GM18870 (cell line): ENCODE data around the gene PAM.
"Not testable (repeated sequence)": the region's sequence is repeated elsewhere in the genome, so short reads cannot be mapped to it uniquely, and the experiment has no call there.

Source experiments
- ATAC-seq: cut with Tn5 transposase; IDR thresholded peaks from one replicate; pipeline ENCODE4 v1.9.1; 2021; ENCODE audit warnings: moderate library complexity; ENCODE audit not compliant: unreplicated experiment

Gene PAM

DNA sequence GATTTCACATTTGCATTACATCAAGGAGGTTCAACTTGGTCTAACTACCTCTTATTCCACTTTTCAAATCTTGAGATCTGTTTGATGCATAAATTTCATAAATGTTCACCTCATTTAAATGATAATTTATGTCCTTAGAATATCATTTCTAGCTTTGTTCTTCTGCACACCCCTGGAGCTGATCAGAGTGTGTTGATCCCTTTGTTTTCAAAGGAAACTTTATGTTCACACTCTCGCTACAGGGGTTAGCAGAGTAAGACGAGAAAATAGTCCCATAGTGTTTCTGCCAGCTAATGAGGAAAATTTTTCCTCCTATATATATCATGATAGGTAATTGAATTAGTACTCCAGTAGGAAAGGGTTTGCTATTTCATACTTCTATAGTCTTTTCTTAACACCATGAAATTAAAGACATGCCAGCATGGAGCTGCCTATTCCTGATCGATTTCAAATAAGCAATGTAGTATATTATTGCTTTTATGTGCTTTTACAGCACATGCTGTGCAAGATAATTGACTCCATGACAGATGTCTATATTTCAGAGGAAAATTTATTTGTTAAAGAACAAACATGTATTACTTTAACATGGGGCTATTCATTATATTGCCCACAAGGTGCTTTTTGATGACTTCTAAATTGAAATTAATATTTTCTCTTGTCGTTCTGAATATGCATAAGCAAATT, 4.8 kb upstream of the PAM start:
- no peak for ATAC-seq

DNA sequence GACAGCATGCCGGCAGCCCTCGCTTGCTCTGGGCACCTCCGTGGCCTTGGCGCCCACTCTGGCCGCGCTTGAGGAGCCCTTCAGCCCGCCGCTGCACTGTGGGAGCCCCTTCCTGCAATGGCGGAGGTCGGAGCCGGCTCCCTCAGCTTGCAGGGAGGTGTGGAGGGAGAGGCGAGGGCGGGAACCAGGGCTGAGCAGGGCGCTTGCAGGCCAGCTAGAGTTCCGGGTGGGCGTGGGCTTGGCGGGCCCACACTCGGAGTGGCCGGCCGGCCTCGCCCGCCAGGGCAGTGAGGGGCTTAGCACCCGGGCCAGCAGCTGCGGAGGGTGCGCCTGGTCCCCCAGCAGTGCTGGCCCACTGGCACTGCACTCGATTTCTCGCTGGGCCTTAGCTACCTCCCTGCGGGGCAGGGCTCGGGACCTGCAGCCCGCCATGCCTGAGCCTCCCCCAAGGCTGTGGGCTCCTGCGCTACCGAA, 3.2 kb upstream of the PAM start:
- not testable (repeated sequence) for ATAC-seq

DNA sequence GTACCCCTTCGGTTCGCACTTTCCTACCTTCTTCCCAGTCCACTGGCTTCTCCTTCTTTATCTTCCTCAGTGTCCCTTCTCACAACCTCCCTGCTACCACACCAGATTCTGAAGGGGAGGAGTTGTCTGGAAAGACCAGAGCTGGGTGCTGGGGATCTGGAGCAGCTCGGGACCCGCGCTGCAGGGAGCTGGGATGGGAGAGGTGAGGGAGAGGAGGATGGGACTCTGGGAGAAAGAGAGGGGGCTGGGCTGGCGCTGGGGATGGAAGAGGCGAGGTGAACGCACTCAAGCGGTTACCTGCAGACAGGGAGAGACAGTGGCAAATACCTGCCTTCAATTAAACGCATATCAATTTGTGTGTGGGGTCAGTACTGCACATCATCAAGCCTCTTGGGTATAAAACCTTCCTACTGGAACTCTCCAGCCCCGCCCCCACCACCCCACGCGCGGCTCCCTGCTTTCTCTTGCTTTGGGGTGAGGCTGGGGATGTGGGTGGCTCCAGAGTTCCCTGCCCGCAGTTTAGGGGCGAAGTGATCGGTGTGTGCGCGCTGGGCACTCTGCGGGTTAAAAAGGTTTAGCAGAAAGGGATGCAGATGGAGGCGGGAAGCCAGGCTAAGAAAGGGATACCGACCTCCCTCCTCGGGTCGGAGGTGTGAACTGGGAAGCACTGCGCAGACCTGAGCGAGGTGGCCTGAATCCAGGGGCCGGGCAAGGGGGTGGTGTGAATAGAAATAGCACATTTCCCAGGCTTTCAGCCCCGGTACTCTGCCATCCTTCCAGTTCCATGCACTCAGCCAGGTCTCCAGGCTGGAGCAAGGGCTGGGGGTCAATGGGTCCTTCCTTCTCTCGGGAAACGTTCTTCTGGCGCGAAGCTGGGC, 977 bp upstream of the PAM start:
- ATAC-seq, result peak; percentile 4

DNA sequence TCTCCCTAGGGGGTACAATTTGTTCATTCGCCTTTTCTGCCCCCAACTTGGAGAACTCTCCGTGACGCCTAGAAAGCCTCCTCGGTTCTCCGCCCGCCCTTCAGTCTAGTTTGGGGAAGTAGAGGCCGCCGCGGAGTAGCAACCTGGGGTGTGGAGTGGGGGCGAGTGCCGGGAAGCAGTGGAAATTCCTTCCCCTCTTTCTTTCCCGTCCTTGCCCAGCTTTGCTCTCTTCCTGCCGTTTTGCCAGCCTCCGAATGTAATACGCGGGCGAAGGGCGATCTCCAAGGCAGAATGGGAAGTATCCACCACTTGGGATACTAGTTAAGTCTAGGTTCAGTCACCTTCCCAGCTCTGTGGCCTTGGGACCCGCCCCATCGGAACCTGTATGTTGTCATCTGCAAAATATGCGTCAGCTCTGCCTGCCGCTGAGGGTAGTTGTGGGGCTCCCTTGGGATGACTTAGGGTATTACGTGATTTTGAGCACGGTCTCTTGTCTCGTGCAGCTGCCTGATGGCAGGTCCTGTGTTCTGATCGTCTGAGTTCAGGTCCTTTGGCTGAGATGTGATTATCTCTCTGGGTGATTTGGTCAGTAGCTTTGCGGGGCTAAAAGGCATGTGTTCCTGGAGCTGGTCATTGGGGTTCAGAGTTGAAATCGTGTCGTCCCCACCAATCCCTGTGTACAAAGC, 724 bp downstream of the PAM start:
- ATAC-seq, result peak; percentile 88

DNA sequence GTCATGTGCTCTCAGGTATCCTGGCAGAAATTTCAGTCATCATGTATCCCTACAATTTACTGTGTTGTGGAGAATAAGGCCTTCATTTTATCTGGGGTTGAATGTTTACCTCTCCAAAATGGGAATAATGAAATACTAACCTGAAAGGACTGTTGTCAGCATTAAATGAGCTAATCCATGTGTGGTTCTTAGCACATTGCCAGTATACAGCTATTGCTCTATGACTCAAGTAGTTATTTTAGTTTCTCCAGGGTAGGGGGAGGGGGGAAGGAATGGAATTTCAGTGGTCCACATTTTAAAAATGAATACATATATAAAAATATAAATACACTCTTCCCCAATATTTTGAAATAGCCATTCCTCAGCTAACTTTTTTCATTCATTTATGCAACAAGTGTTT, 3.5 kb downstream of the PAM start:
- ATAC-seq, result no peak

GRCh38 chr5:102759289-102759688, 4.2 kb downstream of the PAM start:
- ATAC-seq, result no peak

GRCh38 chr5:102759700-102760099, 4.6 kb downstream of the PAM start:
- no peak for ATAC-seq

DNA sequence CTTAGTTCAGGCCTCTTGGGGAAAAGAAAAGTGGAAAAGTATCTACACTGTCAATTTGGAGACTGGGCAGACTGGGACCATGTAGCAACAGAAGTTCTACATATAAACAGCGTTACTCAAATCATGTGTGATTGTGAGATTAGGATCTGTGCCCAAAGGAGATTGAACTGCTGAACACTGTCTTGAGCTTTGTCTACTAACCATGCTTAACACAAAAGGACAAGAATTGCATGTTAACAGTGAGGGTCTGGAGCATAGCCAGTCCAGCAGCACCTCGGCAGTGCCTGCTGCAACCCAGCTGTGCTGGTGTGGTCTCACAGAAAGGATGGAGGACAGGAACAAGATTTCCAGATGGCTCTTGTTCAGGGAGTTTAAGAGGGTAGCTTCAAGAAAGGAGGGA, 5.7 kb downstream of the PAM start:
- ATAC-seq, result no peak

- ATAC-seq, result peak; percentile 84
Measured at GRCh38 chr5:102762095-102762534, 7.0 kb downstream of the PAM start.

DNA sequence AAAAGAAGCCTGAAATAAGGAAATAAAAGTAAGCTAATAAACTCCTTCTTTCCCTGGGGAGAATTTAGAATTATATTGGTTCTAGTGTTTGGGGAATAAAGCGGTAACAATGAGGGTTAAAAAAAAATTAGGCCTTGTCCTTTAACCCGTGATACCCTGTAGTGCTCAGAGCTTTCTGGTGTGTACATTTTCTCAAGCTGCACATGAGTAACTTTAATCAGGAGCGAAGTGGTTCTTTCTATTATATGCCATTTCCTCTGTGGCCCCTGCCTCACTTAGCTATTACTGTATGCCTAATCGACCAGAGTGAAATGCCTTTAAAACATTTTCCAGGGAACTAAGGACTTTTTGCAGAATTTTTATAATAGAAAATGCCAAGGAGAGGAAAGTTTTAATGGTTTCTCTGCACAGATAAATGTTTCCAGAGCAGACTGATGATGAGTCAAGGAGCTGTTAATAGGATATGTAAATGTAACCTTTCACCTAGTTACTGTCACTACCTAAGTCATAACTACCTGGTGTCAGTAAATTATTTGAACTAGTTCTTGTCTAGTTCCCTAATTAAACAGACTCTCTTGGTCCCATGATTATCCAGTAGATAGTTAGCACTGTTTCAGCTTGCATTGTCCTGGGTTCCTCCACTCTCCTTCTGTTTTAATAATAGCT, 7.6 kb downstream of the PAM start:
- ATAC-seq, result no peak

DNA sequence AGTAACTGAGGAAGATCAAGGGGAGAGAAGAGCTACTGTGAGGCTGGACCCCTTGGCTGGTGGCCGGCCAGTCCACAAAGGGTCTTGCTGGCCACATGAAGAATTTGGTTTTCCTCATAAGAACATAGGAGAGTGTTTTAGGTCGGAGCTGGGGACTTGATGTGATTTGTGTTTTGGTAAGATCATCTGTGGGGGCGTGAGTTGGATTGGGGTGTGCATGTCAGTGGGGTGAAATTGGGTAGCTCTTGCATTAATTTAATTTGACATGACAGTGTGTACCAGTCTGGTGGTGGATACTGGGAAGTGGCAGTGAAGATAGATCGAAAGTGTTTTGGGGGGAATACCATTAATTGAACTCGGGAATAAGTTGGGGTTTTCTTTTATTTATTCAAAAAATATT, 8.6 kb downstream of the PAM start:
- ATAC-seq, result no peak

GRCh38 chr5:102764381-102765004, 9.4 kb downstream of the PAM start:
- no peak for ATAC-seq

DNA sequence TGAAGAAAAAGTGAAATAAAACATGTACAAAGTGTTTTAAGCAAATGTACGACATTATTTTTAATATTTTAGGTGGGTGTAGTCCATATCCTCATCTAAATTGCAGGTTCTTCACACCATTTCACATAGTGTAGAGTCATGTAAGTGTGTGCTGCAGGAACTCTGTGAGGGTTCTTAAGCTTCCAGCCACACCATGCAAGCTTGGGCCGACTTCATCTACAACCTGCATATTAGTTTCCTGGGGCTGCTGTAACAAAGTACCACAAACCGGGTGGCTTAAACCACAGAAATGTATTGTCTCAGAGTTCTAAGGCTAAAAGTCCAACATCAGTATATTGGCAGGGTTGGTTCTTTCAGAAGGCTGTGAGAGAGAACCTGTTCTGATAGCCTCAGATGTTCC, 10.2 kb downstream of the PAM start:
- ATAC-seq, result no peak

DNA sequence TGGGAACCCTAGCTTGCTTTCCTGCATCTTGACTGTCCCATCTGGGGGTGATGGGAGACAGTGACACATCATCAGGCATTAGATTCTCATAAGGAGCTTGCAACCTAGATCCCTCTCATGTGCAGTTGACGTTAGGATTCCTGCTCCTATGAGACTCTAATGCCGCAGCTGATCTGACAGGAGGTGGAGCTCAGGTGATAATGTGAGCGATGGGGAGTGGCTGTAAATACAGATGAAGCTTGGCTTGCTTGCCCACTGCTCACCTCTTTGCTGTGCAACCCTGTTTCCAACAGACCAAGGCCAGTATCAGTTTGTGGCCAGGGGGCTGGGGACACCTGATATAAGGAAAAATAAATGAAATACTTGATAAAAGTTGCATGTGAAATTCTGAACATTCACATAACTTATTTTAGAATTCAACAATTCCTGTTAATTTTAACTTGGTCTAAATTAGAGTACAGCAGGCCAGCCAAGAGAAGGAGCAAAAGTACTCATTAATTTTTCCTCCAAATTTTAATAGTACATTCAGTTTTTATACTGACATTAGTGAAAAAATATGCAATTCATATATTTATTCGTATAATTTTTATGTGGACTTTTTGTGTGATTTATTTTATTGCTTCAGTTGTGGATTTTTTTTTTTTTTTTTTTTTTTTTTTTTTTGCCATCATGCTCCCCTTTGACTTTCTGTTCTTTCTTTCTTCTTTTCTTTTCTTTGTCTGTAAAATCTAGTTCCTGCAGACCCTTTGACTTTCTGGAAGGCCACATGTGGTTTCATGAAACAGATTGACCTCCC, 11.4 kb downstream of the PAM start:
- ATAC-seq, result no peak

- ATAC-seq, result no peak
Measured at GRCh38 chr5:102767862-102768261, 12.8 kb downstream of the PAM start.

DNA sequence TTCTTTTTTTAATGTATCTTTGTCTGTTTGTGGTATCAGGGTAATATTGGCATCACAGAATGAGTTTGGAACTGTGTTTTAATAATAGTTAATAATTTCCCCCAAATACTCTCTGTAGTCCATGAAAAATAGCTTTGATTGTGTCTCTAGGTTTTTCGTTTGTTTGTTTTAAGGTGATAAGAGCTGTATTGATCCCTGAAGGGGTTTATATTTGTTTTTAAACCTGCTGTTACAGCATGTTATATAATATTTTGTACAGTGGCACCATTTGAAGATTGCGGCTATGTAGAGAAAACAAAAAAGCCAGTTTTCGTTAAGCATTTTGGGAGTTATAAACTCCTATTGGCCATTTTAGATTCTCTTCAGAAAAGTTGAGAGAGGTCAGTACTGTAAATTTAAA, 15.7 kb downstream of the PAM start:
- no peak for ATAC-seq

GRCh38 chr5:102771435-102771834, 16.3 kb downstream of the PAM start:
- ATAC-seq, result no peak

DNA sequence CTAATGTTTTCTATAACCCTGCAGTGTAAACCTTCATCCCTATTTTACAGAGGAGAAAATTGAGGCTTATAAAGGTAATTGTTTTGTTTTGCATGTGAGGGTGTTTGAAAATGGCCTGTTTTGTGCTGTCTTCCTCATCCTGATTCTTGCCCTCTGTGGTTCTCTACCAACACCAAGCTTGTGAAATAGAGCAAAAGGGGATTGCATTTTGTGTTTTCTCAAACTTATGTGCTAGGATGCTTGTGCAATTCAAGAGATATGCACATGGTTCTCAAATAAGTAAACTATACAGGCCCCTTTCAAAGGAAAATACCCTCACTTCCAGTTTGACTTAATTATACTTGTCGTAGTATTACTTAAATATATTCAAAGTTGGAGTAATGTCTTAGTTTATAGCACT, 17.2 kb downstream of the PAM start:
- ATAC-seq, result no peak

DNA sequence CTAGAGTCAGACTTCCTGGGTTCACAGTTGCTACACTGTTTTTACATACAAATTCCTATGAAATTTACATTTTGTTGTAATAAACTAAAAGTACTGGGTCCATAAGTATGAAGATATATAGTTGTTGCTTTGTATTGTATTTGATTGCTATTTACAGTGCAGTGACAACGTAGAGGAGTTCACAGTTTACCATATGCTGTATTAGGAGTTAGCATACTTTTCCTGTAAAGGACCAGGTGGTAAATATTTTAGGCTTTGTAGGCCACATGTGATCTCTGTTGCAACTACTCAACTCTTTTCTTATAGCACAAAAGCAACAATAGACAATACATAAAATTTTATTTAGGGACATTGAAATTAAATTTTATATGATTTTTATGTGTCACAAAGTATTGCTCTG, 18.0 kb downstream of the PAM start:
- no peak for ATAC-seq

- ATAC-seq, result not testable (repeated sequence)
Measured at GRCh38 chr5:102775756-102776155, 20.7 kb downstream of the PAM start.
